M059J (cell line): ENCODE results near the gene CCDC180. TPM values are rescaled to one million over a fixed set of nuclear protein-coding genes. Genes with fewer than 3 reads are reported as not detected.

ENCODE experiments used
- total RNA-seq: library from RNA; depleted of rRNA; stranded (reverse); fragments of >200 nt; shearing (Covaris generic); gene quantifications from 2 replicates; pipeline ENCODE4 v1.2.3, GENCODE V29; 2014; rRNA removed

CCDC180 gene
- total RNA-seq, 1 experiment from 2014 or later: 0.47 TPM

Other genes starting within 250 kb of the CCDC180 start
- gene TDRD7, start 104.4 kb downstream of the CCDC180 start, total RNA-seq: 37.5 and 46.9 TPM in 2 replicates
- 0.84 and 2.4 TPM in 2 replicates for gene TMOD1, start 194.0 kb downstream of the CCDC180 start, total RNA-seq